CD8-positive, alpha-beta memory T cell (primary cell): Measurements from ENCODE around the gene RNF166. TPM values are rescaled to one million over a fixed set of nuclear protein-coding genes. Genes with fewer than 3 reads are reported as not detected.

Experiments used
- CTCF ChIA-PET: fragments of 350-600 bp; sonication (Branson Sonifier 250); formaldehyde crosslinking; loops from one replicate; lab custom pipeline; 2021; ENCODE audit warnings: antibody characterized with exemption; lab: Charles Lee
- POLR2A ChIA-PET: fragments of 350-600 bp; sonication (Branson Sonifier 250); formaldehyde crosslinking; loops from one replicate; lab custom pipeline; 2021; ENCODE audit warnings: antibody characterized with exemption; lab: Charles Lee
- DNase-seq, 5 donors: peaks; one replicate each; pipeline versions ENCODE4 v3.0.0 to v3.0.0-alpha.2; 2020 to 2022; ENCODE audit warnings: mixed read lengths in 1 of 5
- H3K27ac ChIP-seq: one replicate; pipeline ENCODE4 v1.7.0; 2013; ENCODE audit warnings: low read depth, mild to moderate bottlenecking, low read length, moderate library complexity
- H3K27me3 ChIP-seq: 2 replicates; pipeline ENCODE4 v1.7.0; 2013; ENCODE audit warnings: low read length, mild to moderate bottlenecking; ENCODE audit not compliant: insufficient read depth, poor library complexity, severe bottlenecking
- H3K36me3 ChIP-seq: 2 replicates; pipeline ENCODE4 v1.7.0; 2013; ENCODE audit warnings: mild to moderate bottlenecking, low read length, moderate library complexity; ENCODE audit not compliant: insufficient read depth
- H3K4me1 ChIP-seq: 2 replicates; pipeline ENCODE4 v1.7.0; 2013; ENCODE audit warnings: mild to moderate bottlenecking, low read length, moderate library complexity; ENCODE audit not compliant: insufficient read depth
- H3K4me3 ChIP-seq: 2 replicates; pipeline ENCODE4 v1.7.0; 2013; ENCODE audit warnings: mild to moderate bottlenecking, low read length
- H3K9me3 ChIP-seq: 2 replicates; pipeline ENCODE4 v1.7.0; 2013; ENCODE audit warnings: mild to moderate bottlenecking, low read length
- H3K27ac Mint-ChIP-seq, 8 donors: one replicate each; pipeline ENCODE4 v1.8.0; 2020 to 2021; ENCODE audit warnings: mixed read lengths in 8 of 8, mild to moderate bottlenecking in 6 of 8, inconsistent platforms in 3 of 8, moderate library complexity in 3 of 8
- H3K27me3 Mint-ChIP-seq, 2 donors: one replicate each; pipeline ENCODE4 v1.8.0; 2020 to 2021; ENCODE audit warnings: mixed read lengths in 2 of 2, mild to moderate bottlenecking in 1 of 2, moderate library complexity in 1 of 2
- H3K36me3 Mint-ChIP-seq, 3 donors: one replicate each; pipeline ENCODE4 v1.8.0; 2020 to 2021; ENCODE audit warnings: mixed read lengths in 3 of 3, inconsistent platforms in 1 of 3, mild to moderate bottlenecking in 1 of 3
- H3K4me1 Mint-ChIP-seq, 3 donors: one replicate each; pipeline ENCODE4 v1.8.0; 2020 to 2021; ENCODE audit warnings: mixed read lengths in 3 of 3, inconsistent platforms in 1 of 3, mild to moderate bottlenecking in 1 of 3
- H3K4me3 Mint-ChIP-seq, 7 donors: one replicate each; pipeline ENCODE4 v1.8.0; 2020 to 2021; ENCODE audit warnings: mixed read lengths in 7 of 7, mild to moderate bottlenecking in 6 of 7, moderate library complexity in 4 of 7, inconsistent platforms in 2 of 7
- H3K9me3 Mint-ChIP-seq, 5 donors: one replicate each; pipeline ENCODE4 v1.8.0; 2020 to 2022; ENCODE audit warnings: mixed read lengths in 5 of 5, mild to moderate bottlenecking in 3 of 5, moderate library complexity in 2 of 5, inconsistent platforms in 1 of 5
- polyA plus RNA-seq: library from polyadenylated mRNA; unstranded; fragments of 300-500 nt; fragmentation: Illumina TruSeq; gene quantifications from one replicate; pipeline ENCODE4 v1.2.3, GENCODE V29; 2021
- total RNA-seq, 2 experiments: library from RNA; stranded (reverse); gene quantifications; one replicate each; pipeline ENCODE4 v1.2.3, GENCODE V29; 2021

Gene RNF166
- total and polyA plus RNA-seq, 3 experiments from 2014 or later: 51.7 to 122 (median 56.2) TPM

DNA sequence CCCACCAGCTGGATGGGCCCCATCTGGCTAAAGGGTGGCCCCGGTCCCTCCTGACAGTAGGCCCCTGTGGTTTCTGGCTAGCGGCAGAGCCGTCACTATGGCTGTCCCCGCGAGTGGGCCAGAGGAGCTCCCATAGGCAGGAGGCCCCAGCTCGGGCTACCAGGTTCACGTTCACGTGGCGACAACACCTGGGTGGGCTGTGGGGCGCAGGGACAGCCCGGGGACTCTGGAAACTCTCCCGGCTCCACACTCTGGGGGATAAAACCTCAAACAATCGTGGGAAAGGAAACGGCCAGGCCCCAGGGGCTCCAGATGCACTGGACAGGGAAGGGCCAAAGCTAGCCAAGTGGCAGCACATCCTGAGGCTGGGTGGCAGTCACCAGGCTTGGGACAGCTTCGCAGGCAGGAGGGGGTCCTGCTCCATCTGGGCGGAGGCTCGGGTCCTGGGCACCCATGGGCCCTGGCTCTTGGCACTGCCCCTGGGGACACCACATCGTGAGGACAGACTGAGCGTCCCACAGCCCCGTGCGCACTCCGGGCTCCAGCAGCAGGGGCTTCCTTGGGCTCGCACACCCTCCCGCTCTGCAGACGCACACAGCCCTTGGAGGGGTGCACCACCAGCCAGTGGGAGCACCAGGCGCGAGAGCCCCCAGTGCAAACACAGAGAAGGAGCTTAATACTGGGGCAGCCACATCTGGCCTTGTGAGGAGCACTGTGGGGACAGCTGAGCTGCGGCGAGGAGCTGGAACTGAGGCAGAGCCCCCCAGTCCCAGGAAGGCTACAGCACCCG, 4.4 kb downstream of the RNF166 start:
- Histone ChIP-seq H3K4me1 (peaks cover 80% of the 10 kb centered on the region), H3K27me3 (no peaks in the 10 kb centered on the region), H3K27ac (peak overlapping the region; percentile 93), H3K4me3 (peak overlapping the region; percentile 97), H3K9me3 (no peaks in the 10 kb centered on the region), H3K36me3 (peaks cover 25% of the 10 kb centered on the region)
- DNase-seq: peak in 1 of 5 donors; percentile 38
- ChIA-PET CTCF (interaction anchor here (0.9 to 5.9 kb wide), 11 partner anchors 14 to 156 kb away, joined by 3 to 29 read pairs (median 5); partner anchors contain the start of gene CDT1), POLR2A (interaction anchor here (0.7 to 4.2 kb wide), 16 partner anchors 10 to 131 kb away, joined by 3 to 26 read pairs (median 4); partner anchors contain the start of genes CYBA, IL17C, MVD and ZC3H18)
- peak overlapping the region; percentile 94 to 97 (median 96) for H3K4me3 Mint-ChIP-seq
- H3K27me3 Mint-ChIP-seq: peaks cover 0 to 4% of the 10 kb centered on the region in 2 donors
- H3K4me1 Mint-ChIP-seq: peaks cover 40 to 64% (median 55%) of the 10 kb centered on the region in 3 donors
- H3K9me3 Mint-ChIP-seq: no peaks in the 10 kb centered on the region
- H3K36me3 Mint-ChIP-seq: peaks cover 0 to 76% (median 0%) of the 10 kb centered on the region in 3 donors
- H3K27ac Mint-ChIP-seq: peak overlapping the region; percentile 76 to 100 (median 99)

DNA sequence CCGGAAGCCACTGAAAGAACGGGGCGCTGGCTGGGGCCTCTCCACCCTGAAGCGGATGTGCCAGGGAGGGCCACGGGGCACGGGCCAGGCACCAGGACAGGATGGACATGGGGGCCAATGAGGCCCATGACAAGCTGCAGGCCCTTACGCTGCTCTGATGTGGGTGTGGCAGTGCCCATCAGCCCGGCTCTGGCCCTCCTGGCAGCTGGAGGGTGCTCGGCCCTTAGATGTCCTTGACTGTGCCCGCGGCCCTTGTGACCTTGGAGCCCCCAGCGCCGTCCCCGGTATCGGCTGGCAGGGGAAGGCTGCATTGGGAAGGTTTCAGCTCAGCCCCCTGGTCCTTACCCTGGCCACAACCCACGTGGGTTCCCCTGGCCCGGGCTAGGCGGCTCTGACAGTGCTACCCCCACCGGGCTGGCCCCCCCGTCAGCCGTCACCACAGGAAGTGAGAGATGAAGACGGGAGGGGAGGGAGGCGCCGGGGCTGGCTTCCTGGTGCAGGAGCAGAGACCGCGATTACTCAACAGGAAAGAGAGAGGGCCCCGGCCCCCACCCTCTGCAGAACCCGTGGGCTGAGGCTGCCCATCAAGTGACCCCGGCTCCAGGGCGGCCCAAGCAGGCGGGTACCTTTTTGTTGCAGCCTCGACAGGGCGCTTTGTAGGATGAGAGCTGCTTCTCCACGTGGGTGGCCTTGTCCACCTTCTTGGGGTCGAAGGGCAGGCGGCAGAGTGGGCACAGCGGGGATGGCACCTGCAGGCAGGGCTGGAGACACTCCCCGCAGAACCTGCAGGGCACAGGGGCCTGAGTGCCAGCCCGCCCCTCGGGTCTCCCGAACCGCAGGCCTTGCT, 5.3 kb downstream of the RNF166 start:
- Mint-ChIP-seq H3K27ac (peak overlapping the region; percentile 92 to 100 (median 99)), H3K36me3 (peaks cover 0 to 83% (median 0%) of the 10 kb centered on the region in 3 donors), H3K4me1 (peaks cover 39 to 64% (median 55%) of the 10 kb centered on the region in 3 donors), H3K27me3 (peaks cover 0 to 4% of the 10 kb centered on the region in 2 donors), H3K4me3 (peak overlapping the region; percentile 94 to 97 (median 96)), H3K9me3 (no peaks in the 10 kb centered on the region)
- POLR2A ChIA-PET: interaction anchor here (0.7 to 4.2 kb wide), 12 partner anchors 9 to 130 kb away, joined by 3 to 26 read pairs (median 6); partner anchors contain the start of genes CYBA, IL17C, MVD and ZC3H18
- peak; percentile 93 to 98 (median 96) for DNase-seq
- peaks cover 78% of the 10 kb centered on the region for H3K4me1 ChIP-seq
- H3K4me3 ChIP-seq: peak overlapping the region; percentile 97
- H3K36me3 ChIP-seq: peaks cover 33% of the 10 kb centered on the region
- CTCF ChIA-PET: interaction anchor here (0.8 to 5.9 kb wide), 14 partner anchors 13 to 157 kb away, joined by 3 to 29 read pairs (median 4); partner anchors contain the start of gene CDT1
- no peaks in the 10 kb centered on the region for H3K9me3 ChIP-seq
- H3K27me3 ChIP-seq: no peaks in the 10 kb centered on the region
- peak overlapping the region; percentile 93 for H3K27ac ChIP-seq

DNA sequence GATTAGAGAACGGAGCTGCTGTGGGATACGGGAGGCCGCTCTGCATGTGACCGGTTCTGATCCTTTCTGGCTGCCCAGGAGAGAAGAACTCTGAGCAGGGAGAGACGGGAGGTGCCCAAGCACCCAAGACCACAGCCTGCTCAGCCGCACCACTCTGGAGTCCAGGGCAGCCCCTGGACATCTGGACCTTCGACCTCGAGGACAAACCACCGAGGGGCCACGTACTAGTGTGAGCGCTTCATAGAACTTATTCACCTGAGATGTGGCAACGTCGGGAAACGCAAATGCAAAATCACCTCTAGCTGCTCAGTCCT, 5.9 kb downstream of the RNF166 start:
- ChIA-PET CTCF (interaction anchor here (0.8 to 5.9 kb wide), 7 partner anchors 13 to 93 kb away, joined by 3 to 29 read pairs (median 4); no protein-coding TSS in a partner anchor), POLR2A (interaction anchor here (0.7 to 4.2 kb wide), 8 partner anchors 9 to 130 kb away, joined by 3 to 26 read pairs (median 8); partner anchors contain the start of genes CYBA, MVD and ZC3H18)
- H3K36me3 ChIP-seq: peaks cover 33% of the 10 kb centered on the region
- Mint-ChIP-seq H3K4me3 (peak overlapping the region; percentile 94 to 97 (median 96)), H3K27me3 (peaks cover 0 to 4% of the 10 kb centered on the region in 2 donors), H3K36me3 (peaks cover 0 to 86% (median 0%) of the 10 kb centered on the region in 3 donors), H3K4me1 (peaks cover 37 to 62% (median 53%) of the 10 kb centered on the region in 3 donors), H3K9me3 (no peaks in the 10 kb centered on the region), H3K27ac (peak overlapping the region; percentile 92 to 100 (median 99))
- peak overlapping the region; percentile 97 for H3K4me3 ChIP-seq
- peak overlapping the region; percentile 93 for H3K27ac ChIP-seq
- no peaks in the 10 kb centered on the region for H3K27me3 ChIP-seq
- H3K9me3 ChIP-seq: no peaks in the 10 kb centered on the region
- H3K4me1 ChIP-seq: peaks cover 76% of the 10 kb centered on the region
- no peak for DNase-seq

DNA sequence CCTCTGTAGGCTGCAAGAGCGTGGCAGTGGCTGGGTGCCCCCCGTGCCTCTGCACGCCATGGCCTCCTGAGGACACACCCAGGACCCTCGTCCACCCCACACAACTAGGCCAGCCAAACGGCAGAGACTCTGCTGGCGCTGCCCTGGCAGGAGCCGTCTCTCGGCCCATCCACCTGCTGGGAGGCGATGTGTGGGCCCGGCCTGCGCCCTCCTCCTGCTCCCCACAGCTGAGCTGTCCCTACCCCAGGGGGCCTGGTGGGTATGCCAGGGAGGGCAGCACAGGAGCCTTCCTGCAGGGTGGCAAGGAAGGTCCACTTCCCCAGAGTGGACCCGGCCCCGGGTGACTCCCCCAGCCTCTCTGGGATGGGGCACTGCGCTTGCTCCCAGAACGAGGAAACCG, 7.0 kb downstream of the RNF166 start:
- Histone ChIP-seq H3K27me3 (no peaks in the 10 kb centered on the region), H3K4me3 (no peak overlapping the region), H3K36me3 (peaks cover 33% of the 10 kb centered on the region), H3K27ac (no peak overlapping the region), H3K4me1 (peaks cover 65% of the 10 kb centered on the region), H3K9me3 (no peaks in the 10 kb centered on the region)
- Mint-ChIP-seq H3K4me3 (peak overlapping the region in 2 of 7 donors; percentile 13 to 97), H3K27me3 (peaks cover 0 to 4% of the 10 kb centered on the region in 2 donors), H3K9me3 (no peaks in the 10 kb centered on the region), H3K36me3 (peaks cover 0 to 82% (median 0%) of the 10 kb centered on the region in 3 donors), H3K4me1 (peaks cover 26 to 60% (median 46%) of the 10 kb centered on the region in 3 donors), H3K27ac (peak overlapping the region in 2 of 8 donors; percentile 99)
- ChIA-PET CTCF (interaction anchor here (5.9 kb wide), 1 partner anchor 18 kb away, joined by 29 read pairs; no protein-coding TSS in a partner anchor), POLR2A (no interaction called here)
- DNase-seq: no peak

DNA sequence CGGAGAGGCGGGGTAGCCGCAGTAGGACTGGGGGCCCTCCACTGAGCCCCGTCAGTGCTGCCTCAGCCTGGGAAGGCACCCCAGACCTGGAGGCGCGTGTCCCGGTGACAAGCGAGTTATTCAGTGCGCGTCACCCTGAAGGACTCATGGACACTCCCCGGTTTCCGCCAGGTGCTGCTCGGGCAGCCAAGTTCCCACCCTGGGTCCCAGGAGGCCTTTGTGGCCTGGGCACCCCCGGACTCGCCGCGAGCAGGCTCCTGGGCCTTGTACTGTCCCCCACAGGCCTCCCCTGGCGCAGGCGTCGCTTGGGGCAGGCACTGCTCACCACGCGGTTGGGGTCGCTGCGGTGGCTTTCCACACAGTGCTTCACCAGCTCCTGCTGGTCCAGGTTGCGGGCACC, 7.6 kb downstream of the RNF166 start:
- Histone ChIP-seq H3K4me1 (peaks cover 60% of the 10 kb centered on the region), H3K9me3 (no peaks in the 10 kb centered on the region), H3K27me3 (no peaks in the 10 kb centered on the region), H3K36me3 (peaks cover 33% of the 10 kb centered on the region), H3K4me3 (no peak overlapping the region), H3K27ac (no peak overlapping the region)
- peak in 1 of 5 donors; percentile 17 for DNase-seq
- H3K9me3 Mint-ChIP-seq: no peaks in the 10 kb centered on the region
- ChIA-PET CTCF (interaction anchor here (1.0 to 5.9 kb wide), 2 partner anchors 11 to 17 kb away, joined by 4 to 29 read pairs; no protein-coding TSS in a partner anchor), POLR2A (no interaction called here)
- H3K27me3 Mint-ChIP-seq: peaks cover 0 to 4% of the 10 kb centered on the region in 2 donors
- peaks cover 0 to 77% (median 0%) of the 10 kb centered on the region in 3 donors for H3K36me3 Mint-ChIP-seq
- peaks cover 21 to 58% (median 42%) of the 10 kb centered on the region in 3 donors for H3K4me1 Mint-ChIP-seq
- peak overlapping the region in 5 of 8 donors; percentile 60 to 99 (median 73) for H3K27ac Mint-ChIP-seq
- H3K4me3 Mint-ChIP-seq: peak overlapping the region in 2 of 7 donors; percentile 13 to 27

DNA sequence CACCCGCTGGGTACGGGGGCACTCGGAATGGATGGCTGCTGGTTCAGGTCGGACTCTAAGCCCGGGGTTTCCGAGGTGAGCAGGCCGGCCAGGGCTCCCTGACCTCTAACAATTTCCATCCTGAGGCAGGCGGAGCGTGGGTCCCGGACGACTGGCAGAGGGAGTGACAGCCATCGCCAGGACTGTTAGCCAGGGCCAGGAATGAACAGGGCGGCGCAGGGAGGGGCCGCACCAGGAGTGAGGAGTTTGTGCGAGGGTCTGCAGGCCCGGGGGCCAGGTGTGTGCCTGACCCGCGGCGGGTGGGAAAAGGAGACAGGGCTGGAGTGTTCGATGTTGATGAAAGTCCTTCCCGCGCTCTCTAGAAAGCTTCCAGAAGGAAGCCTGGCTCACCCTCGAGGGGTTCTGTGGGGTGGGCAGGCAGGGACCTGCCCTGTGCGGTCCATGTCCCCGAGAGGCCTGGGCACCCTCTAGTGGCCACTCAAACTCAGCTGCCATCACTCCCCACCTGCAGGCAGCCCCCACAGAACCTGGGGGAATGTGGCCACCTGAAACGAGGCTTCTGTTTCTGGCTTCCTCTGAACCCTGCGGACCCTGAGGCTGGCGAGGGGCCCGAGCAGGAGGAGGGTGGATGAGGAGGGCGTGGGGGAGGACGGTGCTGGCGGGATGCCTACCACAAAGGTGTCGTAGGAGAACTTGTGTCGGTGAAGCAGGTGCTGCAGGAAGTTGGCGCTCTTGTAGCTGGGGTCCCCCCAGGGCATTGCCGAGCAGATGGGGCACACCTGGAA, 8.2 kb downstream of the RNF166 start:
- POLR2A ChIA-PET: no interaction called here
- DNase-seq: peak in 1 of 5 donors; percentile 41
- no peak overlapping the region for H3K4me3 ChIP-seq
- CTCF ChIA-PET: interaction anchor here (1.0 to 5.9 kb wide), 3 partner anchors 10 to 35 kb away, joined by 3 to 29 read pairs (median 4); partner anchors contain the start of gene MVD
- Mint-ChIP-seq H3K9me3 (no peaks in the 10 kb centered on the region), H3K4me3 (peak overlapping the region in 5 of 7 donors; percentile 8 to 82 (median 24)), H3K27me3 (peaks cover 0 to 2% of the 10 kb centered on the region in 2 donors), H3K4me1 (peaks cover 22 to 56% (median 37%) of the 10 kb centered on the region in 3 donors), H3K27ac (peak overlapping the region in 5 of 8 donors; percentile 60 to 99 (median 73)), H3K36me3 (peaks cover 0 to 71% (median 0%) of the 10 kb centered on the region in 3 donors)
- no peaks in the 10 kb centered on the region for H3K9me3 ChIP-seq
- H3K27ac ChIP-seq: no peak overlapping the region
- H3K36me3 ChIP-seq: peaks cover 33% of the 10 kb centered on the region
- H3K27me3 ChIP-seq: no peaks in the 10 kb centered on the region
- peaks cover 56% of the 10 kb centered on the region for H3K4me1 ChIP-seq
